Kidney (tissue), 14 donors: ENCODE data around the gene MYL3. TPM values are rescaled to one million over a fixed set of nuclear protein-coding genes. Genes with fewer than 3 reads are reported as not detected.
A peak's percentile ranks its signal among the peaks of the same experiment; 100 is the strongest.

ENCODE experiments used
- DNase-seq, 5 donors: peaks; one replicate each; pipeline ENCODE4 v3.0.0-alpha.2; 2013 to 2020
- FAIRE-seq: peaks from 2 replicates; lab custom pipeline; 2012; peaks lifted over from hg19 to GRCh38; lab: Jason Lieb, UNC
- H3K27ac ChIP-seq, 2 donors: one replicate each; pipeline ENCODE4 v1.7.0; 2013; ENCODE audit warnings: low read depth in 2 of 2, low read length in 2 of 2, inconsistent platforms in 1 of 2
- H3K27me3 ChIP-seq: one replicate; pipeline ENCODE4 v1.7.1; 2013; ENCODE audit warnings: low read length, inconsistent platforms; ENCODE audit not compliant: control insufficient read depth, insufficient read depth
- H3K36me3 ChIP-seq, 3 donors: one replicate each; pipeline versions ENCODE4 v1.7.0 to v1.7.1; 2013; ENCODE audit warnings: low read length in 3 of 3, control low read depth in 1 of 3, inconsistent platforms in 1 of 3; ENCODE audit not compliant: insufficient read depth in 3 of 3, control insufficient read depth in 2 of 3
- H3K4me1 ChIP-seq, 3 donors: one replicate each; pipeline versions ENCODE4 v1.7.0 to v1.7.1; 2013; ENCODE audit warnings: low read length in 3 of 3, inconsistent platforms in 1 of 3, low read depth in 1 of 3; ENCODE audit not compliant: control insufficient read depth in 2 of 3, insufficient read depth in 2 of 3
- H3K4me3 ChIP-seq, 3 donors: one replicate each; pipeline versions ENCODE4 v1.7.0 to v1.8.1; 2013; ENCODE audit warnings: low read length in 3 of 3, control low read depth in 1 of 3, inconsistent platforms in 1 of 3
- H3K9ac ChIP-seq, 3 donors: one replicate each; pipeline versions ENCODE4 v1.7.0 to v1.7.1; 2013; ENCODE audit warnings: low read length in 3 of 3, control low read depth in 1 of 3, inconsistent platforms in 1 of 3
- H3K9me3 ChIP-seq, 3 donors: one replicate each; pipeline versions ENCODE4 v1.7.0 to v1.7.1; 2013; ENCODE audit warnings: low read length in 3 of 3, control low read depth in 1 of 3, inconsistent platforms in 1 of 3; ENCODE audit not compliant: control insufficient read depth in 2 of 3, insufficient read depth in 1 of 3
- CTCF ChIP-seq: IDR thresholded peaks from 3 replicates; pipeline ENCODE4 v1.5.1; 2012; ENCODE audit warnings: mild to moderate bottlenecking, moderate library complexity, borderline replicate concordance; ENCODE audit not compliant: insufficient read depth; ENCODE audit errors: extremely low read depth
- intact Hi-C: fragments of 100-400 bp; cut with DNase I; formaldehyde crosslinking; loops from one replicate; pipeline ENCODE4 v1.11.1; 2022
- polyA plus RNA-seq: library from polyadenylated mRNA; stranded (reverse); fragments of 350-450 nt; fragmentation: Illumina TruSeq; extraction: RNeasy Lipid Tissue Mini Kit (QIAGEN cat#74804); gene quantifications from one replicate; pipeline ENCODE4 v1.2.3, GENCODE V29; 2014; ENCODE audit warnings: low read depth, low replicate concordance; ENCODE audit not compliant: insufficient read depth
- total RNA-seq: library from RNA; stranded (reverse); fragmentation: NEBNext Ultra II Directional; extraction: Animal tissue kit (Norgen Biotek cat#: 25700); gene quantifications from one replicate; pipeline ENCODE4 v1.2.1, GENCODE V29; 2021
- donor health status: control.
- donor health status: control.
- donor health status: control.
- donor health status: control.
- donor health status: control.
- donor health status: DM: yes; HTN: yes; CAD: no.
- donor health status: Normal renal cell carcinoma (clear cell type).

The MYL3 gene
- total and polyA plus RNA-seq, 2 donors from 2014 or later: 41.3 to 81.9 TPM

GRCh38 chr3:46910166-46910760 is 47.0 kb upstream of the MYL3 start:
- TF ChIP-seq CTCF: no peak
- Histone ChIP-seq H3K36me3 (no peaks in the 10 kb centered on the region), H3K4me3 (no peak overlapping the region), H3K4me1 (peaks cover 0 to 24% (median 8%) of the 10 kb centered on the region in 3 donors), H3K27ac (no peak overlapping the region), H3K27me3 (no peaks in the 10 kb centered on the region), H3K9ac (no peak overlapping the region), H3K9me3 (no peaks in the 10 kb centered on the region)
- intact Hi-C loops: loop anchor here (5.0 kb wide), 1 partner anchor 203 kb away; no protein-coding TSS in a partner anchor
- FAIRE-seq (no peak), DNase-seq (peak in 2 of 5 donors; percentile 41 to 64)

GRCh38 chr3:46909535-46910161 is 46.4 kb upstream of the MYL3 start:
- TF ChIP-seq CTCF: peak; percentile 90
- Histone ChIP-seq H3K36me3 (no peaks in the 10 kb centered on the region), H3K4me1 (peaks cover 0 to 24% (median 8%) of the 10 kb centered on the region in 3 donors), H3K9me3 (no peaks in the 10 kb centered on the region), H3K27ac (no peak overlapping the region), H3K4me3 (no peak overlapping the region), H3K9ac (no peak overlapping the region), H3K27me3 (no peaks in the 10 kb centered on the region)
- no peak for FAIRE-seq
- DNase-seq: peak; percentile 94 to 97 (median 95)
- intact Hi-C loops: loop anchor here (5.0 kb wide), 1 partner anchor 202 kb away; no protein-coding TSS in a partner anchor

- Histone ChIP-seq H3K9me3 (no peaks in the 10 kb centered on the region), H3K27me3 (no peaks in the 10 kb centered on the region), H3K9ac (no peak overlapping the region), H3K36me3 (no peaks in the 10 kb centered on the region), H3K4me1 (peaks cover 0 to 24% (median 8%) of the 10 kb centered on the region in 3 donors), H3K4me3 (no peak overlapping the region), H3K27ac (no peak overlapping the region)
- DNase-seq: no peak
- no peak for TF ChIP-seq CTCF
- no peak for FAIRE-seq
- intact Hi-C loops: no loop called here
Observed at GRCh38 chr3:46908986-46909534, 45.8 kb upstream of the MYL3 start.
